Measurements from ENCODE around the gene LRP6. TPM values are rescaled to one million over a fixed set of nuclear protein-coding genes. Genes with fewer than 3 reads are reported as not detected.

Gene LRP6
- total RNA-seq, 1 experiment from 2014 or later: 62.4 TPM

DNA sequence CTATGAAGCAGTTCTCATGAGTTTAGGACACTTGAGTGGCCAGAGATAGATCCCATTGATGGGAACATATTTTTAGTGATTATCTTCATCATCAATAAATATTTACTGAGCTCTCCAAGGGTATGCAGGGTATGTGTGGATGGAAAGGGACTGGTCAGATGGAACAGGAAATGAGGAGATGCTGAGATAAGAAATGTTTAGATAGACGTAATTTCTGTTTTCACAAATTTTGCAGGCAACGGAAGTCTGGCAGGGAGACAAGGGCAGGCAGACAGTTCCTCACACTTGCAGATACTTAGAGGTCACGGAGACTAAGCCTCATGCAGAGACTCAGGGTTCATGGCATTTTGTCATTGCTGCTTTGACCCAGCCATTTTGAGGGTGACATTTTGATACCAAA, 171.8 kb downstream of the LRP6 start:
- no peak for DNase-seq

More for the DNA sequence above, 171.8 kb downstream of the LRP6 start:
- Histone ChIP-seq H4K20me1 (ENCODE audit: control insufficient read depth, insufficient read depth, insufficient read length) (no peaks in the 10 kb centered on the region), H3K18ac (ENCODE audit: insufficient read length, low read depth, low read length) (no peak overlapping the region), H2BK12ac (ENCODE audit: insufficient read length, low read depth, low read length) (no peak overlapping the region), H2BK15ac (ENCODE audit: low read depth, low read length) (no peak overlapping the region), H3K56ac (ENCODE audit: insufficient read length, low read depth, low read length) (no peak overlapping the region), H3K27ac (ENCODE audit: insufficient read length, low read depth, low read length) (no peak overlapping the region), H4K5ac (ENCODE audit: insufficient read length, low read depth, low read length) (no peak overlapping the region), H2BK5ac (ENCODE audit: insufficient read length, low read length) (no peak overlapping the region), H3K4ac (ENCODE audit: low read depth, low read length) (no peak overlapping the region), H3K14ac (ENCODE audit: insufficient read depth, low read length) (no peak overlapping the region), H4K8ac (replicated peaks; ENCODE audit: insufficient read length, low read depth, low read length) (no peak overlapping the region), H3K9ac (ENCODE audit: extremely low read depth, insufficient read length, low read length) (no peak overlapping the region), H3K79me1 (ENCODE audit: insufficient read depth, low read depth, low read length, poor library complexity, severe bottlenecking) (no peaks in the 10 kb centered on the region), H2AFZ (ENCODE audit: low read length) (no peak overlapping the region), H3T11ph (ENCODE audit: low read length) (no peak overlapping the region), H3K4me2 (ENCODE audit: insufficient read depth, insufficient read length, low read length) (no peak overlapping the region), H2AK5ac (ENCODE audit: insufficient read length, low read length) (no peak overlapping the region), H3K27me3 (ENCODE audit: insufficient read depth, low read length) (no peaks in the 10 kb centered on the region), H2BK20ac (ENCODE audit: low read depth, low read length, poor library complexity, severe bottlenecking) (no peak overlapping the region), H3K4me1 (ENCODE audit: insufficient read depth, low read length) (no peaks in the 10 kb centered on the region), H3K9me3 (ENCODE audit: control insufficient read depth, low read depth, low read length) (no peaks in the 10 kb centered on the region), H4K91ac (ENCODE audit: insufficient read length, low read depth, low read length) (no peak overlapping the region), H3K79me2 (ENCODE audit: insufficient read depth, low read length) (no peaks in the 10 kb centered on the region), H3K23me2 (ENCODE audit: insufficient read length, low read depth, low read length, poor library complexity, severe bottlenecking) (no peaks in the 10 kb centered on the region), H2BK120ac (ENCODE audit: low read depth, low read length, poor library complexity, severe bottlenecking) (no peak overlapping the region), H3K23ac (ENCODE audit: insufficient read length, low read depth, low read length) (no peak overlapping the region)
- TF ChIP-seq, protein P1, sequence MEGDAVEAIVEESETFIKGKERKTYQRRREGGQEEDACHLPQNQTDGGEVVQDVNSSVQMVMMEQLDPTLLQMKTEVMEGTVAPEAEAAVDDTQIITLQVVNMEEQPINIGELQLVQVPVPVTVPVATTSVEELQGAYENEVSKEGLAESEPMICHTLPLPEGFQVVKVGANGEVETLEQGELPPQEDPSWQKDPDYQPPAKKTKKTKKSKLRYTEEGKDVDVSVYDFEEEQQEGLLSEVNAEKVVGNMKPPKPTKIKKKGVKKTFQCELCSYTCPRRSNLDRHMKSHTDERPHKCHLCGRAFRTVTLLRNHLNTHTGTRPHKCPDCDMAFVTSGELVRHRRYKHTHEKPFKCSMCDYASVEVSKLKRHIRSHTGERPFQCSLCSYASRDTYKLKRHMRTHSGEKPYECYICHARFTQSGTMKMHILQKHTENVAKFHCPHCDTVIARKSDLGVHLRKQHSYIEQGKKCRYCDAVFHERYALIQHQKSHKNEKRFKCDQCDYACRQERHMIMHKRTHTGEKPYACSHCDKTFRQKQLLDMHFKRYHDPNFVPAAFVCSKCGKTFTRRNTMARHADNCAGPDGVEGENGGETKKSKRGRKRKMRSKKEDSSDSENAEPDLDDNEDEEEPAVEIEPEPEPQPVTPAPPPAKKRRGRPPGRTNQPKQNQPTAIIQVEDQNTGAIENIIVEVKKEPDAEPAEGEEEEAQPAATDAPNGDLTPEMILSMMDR (conservative IDR thresholded peaks at IDR 0.05): no peak
- H3K4me3 Mint-ChIP-seq: no peak overlapping the region
- H3K27ac Mint-ChIP-seq: no peak overlapping the region
- H3K4me1 Mint-ChIP-seq: peaks cover 5 to 10% of the 10 kb centered on the region in 2 experiments; a peak in 3 of 4 replicates
- peaks cover 0 to 3% (median 0%) of the 10 kb centered on the region in 3 experiments; a peak in 4 of 7 replicates for H3K36me3 Mint-ChIP-seq (ENCODE audit: insufficient read depth in 1 of 3, low read depth in 3 of 3)
- H3K9me3 Mint-ChIP-seq: no peaks in the 10 kb centered on the region
- no CpG with 5 or more reads among the region's 3 CpGs for WGBS (ENCODE audit: extremely low coverage, insufficient read length, low lambda C conversion rate)
- no peaks in the 10 kb centered on the region for H3K27me3 Mint-ChIP-seq (ENCODE audit: low read depth)
